PFSK-1 (cell line): ENCODE results near the gene BTBD9.

Experiments used
- POLR2AphosphoS5 ChIP-seq: IDR thresholded peaks from 2 replicates; pipeline ENCODE4 v1.6.1; 2012; ENCODE audit warnings: low read depth, mild to moderate bottlenecking, control low read depth, low read length, moderate library complexity
- REST ChIP-seq, 2 experiments: IDR thresholded peaks; 2 replicates each; pipeline versions ENCODE4 v1.6.1 to v1.8.0; 2011 to 2012; ENCODE audit warnings: low read depth in 2 of 2, low read length in 2 of 2, control low read depth in 1 of 2, inconsistent platforms in 1 of 2, mild to moderate bottlenecking in 1 of 2, moderate library complexity in 1 of 2; ENCODE audit not compliant: insufficient read depth in 1 of 2
- SIN3A ChIP-seq: IDR thresholded peaks from 2 replicates; pipeline ENCODE4 v1.6.1; 2012; ENCODE audit warnings: mild to moderate bottlenecking, low read length, moderate library complexity, borderline replicate concordance; ENCODE audit not compliant: insufficient read depth
- TAF1 ChIP-seq: IDR thresholded peaks from 2 replicates; pipeline ENCODE4 v1.6.1; 2012; ENCODE audit warnings: low read length, control low read depth, borderline replicate concordance; ENCODE audit not compliant: insufficient read depth

DNA sequence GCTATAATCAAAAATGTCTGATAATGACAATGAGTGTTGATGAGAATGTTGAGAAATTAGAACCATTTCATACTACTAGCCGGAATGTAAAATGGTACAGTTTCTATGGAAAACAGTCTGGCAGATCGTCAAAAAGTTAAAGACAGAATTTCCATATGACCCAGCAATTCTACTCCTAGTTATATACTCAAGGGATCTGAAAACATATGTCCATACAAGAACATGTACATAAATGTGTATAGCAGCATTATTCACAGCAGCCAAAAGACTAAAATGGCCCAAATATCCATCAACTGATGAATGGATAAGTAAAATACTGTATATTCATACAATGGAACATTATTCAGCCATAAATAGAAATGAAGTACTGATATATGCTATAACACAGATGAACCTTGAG is 236.2 kb downstream of the BTBD9 start:
- no peak for TF ChIP-seq POLR2AphosphoS5
- TF ChIP-seq REST (IDR thresholded peaks at IDR 0.05; ENCODE audit: insufficient read depth in 1 of 2, low read depth in 2 of 2, low read length in 2 of 2) = no peak
- no peak for TF ChIP-seq SIN3A
- no peak for TF ChIP-seq TAF1
